Midbrain (tissue), 1 donor: ENCODE results near the gene CLEC9A.
A peak's percentile ranks its signal among the peaks of the same experiment; 100 is the strongest.

ENCODE experiments used
- DNase-seq: peaks from one replicate; lab custom pipeline; 2025; lab: John Stamatoyannopoulos, UW

CLEC9A gene

GRCh38 chr12:10067264-10067663 lies 36.8 kb downstream of the CLEC9A start:
- no peak for DNase-seq

GRCh38 chr12:10067942-10068341 lies 37.5 kb downstream of the CLEC9A start:
- DNase-seq: no peak

GRCh38 chr12:10068644-10069043 lies 38.2 kb downstream of the CLEC9A start:
- no peak for DNase-seq

GRCh38 chr12:10069099-10069498 lies 38.6 kb downstream of the CLEC9A start:
- DNase-seq: peak; percentile 2

GRCh38 chr12:10069976-10070375 lies 39.5 kb downstream of the CLEC9A start:
- DNase-seq: no peak

- no peak for DNase-seq
These were observed 39.9 kb downstream of the CLEC9A start for GRCh38 chr12:10070380-10070779.

- no peak for DNase-seq
These were observed 41.6 kb downstream of the CLEC9A start for GRCh38 chr12:10072131-10072530.

- DNase-seq: no peak
These were observed 42.8 kb downstream of the CLEC9A start for GRCh38 chr12:10073261-10073660.

- no peak for DNase-seq
These were observed 45.0 kb downstream of the CLEC9A start for GRCh38 chr12:10075451-10075850.

GRCh38 chr12:10082117-10082874 lies 51.8 kb downstream of the CLEC9A start:
- DNase-seq: no peak

GRCh38 chr12:10084733-10085132 lies 54.3 kb downstream of the CLEC9A start:
- no peak for DNase-seq

- DNase-seq: no peak
These were observed 55.9 kb downstream of the CLEC9A start for GRCh38 chr12:10086387-10086786.

- DNase-seq: no peak
These were observed 57.5 kb downstream of the CLEC9A start for GRCh38 chr12:10088031-10088430.

- DNase-seq: no peak
These were observed 58.7 kb downstream of the CLEC9A start for GRCh38 chr12:10088955-10089900.

- no peak for DNase-seq
These were observed 64.3 kb downstream of the CLEC9A start for GRCh38 chr12:10094646-10095395.

GRCh38 chr12:10095971-10096370 lies 65.5 kb downstream of the CLEC9A start:
- no peak for DNase-seq

GRCh38 chr12:10097521-10097920 lies 67.0 kb downstream of the CLEC9A start:
- DNase-seq: no peak

- no peak for DNase-seq
These were observed 68.3 kb downstream of the CLEC9A start, which contains the start of gene CLEC1A for GRCh38 chr12:10098791-10099190. TSS of gene CLEC1A (minus strand) at chr12:10098985. CDS start at chr12:10098922, 63 bp downstream.

GRCh38 chr12:10101042-10101579 lies 70.6 kb downstream of the CLEC9A start:
- DNase-seq: no peak

GRCh38 chr12:10101648-10102220 lies 71.3 kb downstream of the CLEC9A start:
- no peak for DNase-seq

GRCh38 chr12:10102322-10102721 lies 71.8 kb downstream of the CLEC9A start:
- DNase-seq: no peak
